ENCODE results near the gene ETV3L. TPM values are rescaled to one million over a fixed set of nuclear protein-coding genes. Genes with fewer than 3 reads are reported as not detected.

ETV3L gene
- total and polyA plus RNA-seq, 2 donors from 2014 or later: not detected

DNA sequence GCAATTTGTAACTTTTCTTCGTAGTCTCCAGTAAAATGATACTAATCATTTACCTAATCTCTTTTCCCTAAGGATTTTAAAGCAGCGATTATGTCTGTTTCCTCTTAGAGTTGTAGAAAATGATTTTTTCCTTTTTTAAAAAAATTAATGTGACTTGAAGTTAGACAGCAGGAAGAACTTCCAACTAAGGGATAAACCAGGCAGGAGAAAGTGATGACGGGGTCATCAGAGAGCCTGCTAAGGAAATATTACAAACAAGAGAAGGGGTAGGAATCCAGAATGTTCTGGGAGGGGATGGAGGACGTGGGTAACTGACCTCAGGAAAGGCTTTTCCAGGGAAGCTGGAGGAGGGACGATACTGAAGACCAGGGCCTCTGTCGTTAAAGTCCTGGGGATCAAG lies 8.8 kb upstream of the ETV3L start:
- TF ChIP-seq, protein P1, sequence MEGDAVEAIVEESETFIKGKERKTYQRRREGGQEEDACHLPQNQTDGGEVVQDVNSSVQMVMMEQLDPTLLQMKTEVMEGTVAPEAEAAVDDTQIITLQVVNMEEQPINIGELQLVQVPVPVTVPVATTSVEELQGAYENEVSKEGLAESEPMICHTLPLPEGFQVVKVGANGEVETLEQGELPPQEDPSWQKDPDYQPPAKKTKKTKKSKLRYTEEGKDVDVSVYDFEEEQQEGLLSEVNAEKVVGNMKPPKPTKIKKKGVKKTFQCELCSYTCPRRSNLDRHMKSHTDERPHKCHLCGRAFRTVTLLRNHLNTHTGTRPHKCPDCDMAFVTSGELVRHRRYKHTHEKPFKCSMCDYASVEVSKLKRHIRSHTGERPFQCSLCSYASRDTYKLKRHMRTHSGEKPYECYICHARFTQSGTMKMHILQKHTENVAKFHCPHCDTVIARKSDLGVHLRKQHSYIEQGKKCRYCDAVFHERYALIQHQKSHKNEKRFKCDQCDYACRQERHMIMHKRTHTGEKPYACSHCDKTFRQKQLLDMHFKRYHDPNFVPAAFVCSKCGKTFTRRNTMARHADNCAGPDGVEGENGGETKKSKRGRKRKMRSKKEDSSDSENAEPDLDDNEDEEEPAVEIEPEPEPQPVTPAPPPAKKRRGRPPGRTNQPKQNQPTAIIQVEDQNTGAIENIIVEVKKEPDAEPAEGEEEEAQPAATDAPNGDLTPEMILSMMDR (IDR thresholded peaks at IDR 0.05; ENCODE audit: borderline replicate concordance, extremely low read depth, insufficient read depth): no peak
- H3K9ac ChIP-seq (ENCODE audit: low read length in 3 of 3): no peak overlapping the region
- DNase-seq (no peak), FAIRE-seq (no peak)
- intact Hi-C loops (cut with DNase I): no loop called here
- H3K9me3 ChIP-seq (ENCODE audit: control insufficient read depth in 2 of 3, insufficient read depth in 1 of 3, low read length in 3 of 3): no peaks in the 10 kb centered on the region
- no peaks in the 10 kb centered on the region for H3K4me1 ChIP-seq (ENCODE audit: control insufficient read depth in 2 of 3, insufficient read depth in 2 of 3, low read depth in 1 of 3, low read length in 3 of 3)
- H3K4me3 ChIP-seq (ENCODE audit: low read length in 3 of 3): no peak overlapping the region
- H3K36me3 ChIP-seq (ENCODE audit: control insufficient read depth in 2 of 3, insufficient read depth in 3 of 3, low read length in 3 of 3): no peaks in the 10 kb centered on the region
- no peak overlapping the region for H3K27ac ChIP-seq (ENCODE audit: low read depth in 2 of 2, low read length in 2 of 2)
- no peaks in the 10 kb centered on the region for H3K27me3 ChIP-seq (ENCODE audit: control insufficient read depth, insufficient read depth, low read length)

DNA sequence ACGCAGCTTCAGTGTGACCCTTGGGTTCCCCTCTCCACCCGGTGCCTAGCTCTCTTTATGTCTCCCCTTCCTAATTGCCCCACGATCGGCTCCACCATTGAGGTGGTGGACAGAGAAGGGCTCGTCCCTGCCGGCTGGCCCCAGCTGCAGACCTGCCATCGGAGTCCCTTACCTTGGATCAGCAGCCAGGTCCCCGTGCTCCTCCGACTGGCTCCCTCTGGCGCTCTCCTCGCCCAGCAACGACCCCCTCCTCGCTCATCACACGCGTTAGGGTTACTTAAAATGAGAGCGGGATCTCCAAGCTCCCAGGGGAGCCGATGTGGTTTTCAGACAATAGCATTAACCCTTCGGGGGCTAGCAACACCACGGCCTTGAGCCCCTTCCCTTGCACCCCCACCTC lies 8.1 kb upstream of the ETV3L start:
- no peak for FAIRE-seq
- Histone ChIP-seq H3K27ac (ENCODE audit: low read depth in 2 of 2, low read length in 2 of 2) (no peak overlapping the region), H3K4me1 (ENCODE audit: control insufficient read depth in 2 of 3, insufficient read depth in 2 of 3, low read depth in 1 of 3, low read length in 3 of 3) (no peaks in the 10 kb centered on the region), H3K9me3 (ENCODE audit: control insufficient read depth in 2 of 3, insufficient read depth in 1 of 3, low read length in 3 of 3) (no peaks in the 10 kb centered on the region), H3K4me3 (ENCODE audit: low read length in 3 of 3) (no peak overlapping the region), H3K36me3 (ENCODE audit: control insufficient read depth in 2 of 3, insufficient read depth in 3 of 3, low read length in 3 of 3) (no peaks in the 10 kb centered on the region), H3K9ac (ENCODE audit: low read length in 3 of 3) (no peak overlapping the region), H3K27me3 (ENCODE audit: control insufficient read depth, insufficient read depth, low read length) (no peaks in the 10 kb centered on the region)
- TF ChIP-seq, protein P1 (IDR thresholded peaks at IDR 0.05; ENCODE audit: borderline replicate concordance, extremely low read depth, insufficient read depth): no peak
- intact Hi-C loops (cut with DNase I): no loop called here
- DNase-seq: no peak

DNA sequence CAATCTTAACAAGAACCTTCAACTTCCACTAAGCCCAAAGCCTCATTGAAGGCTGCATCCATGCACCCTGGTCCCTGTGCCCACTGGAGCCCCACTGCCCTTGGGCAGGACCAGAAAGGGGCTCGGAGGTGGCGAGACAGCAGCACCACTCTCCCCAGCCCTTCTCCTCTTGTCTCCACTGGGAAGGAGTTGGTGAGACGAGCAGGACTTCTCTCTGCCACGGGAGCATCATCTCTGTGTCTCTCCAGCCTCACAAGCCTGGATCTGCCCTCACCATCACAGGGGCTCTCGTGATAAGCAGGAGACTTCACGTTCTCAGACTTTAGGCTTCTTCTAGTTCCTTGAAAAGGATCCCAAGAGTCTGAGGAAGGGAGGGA lies 7.2 kb upstream of the ETV3L start:
- no peak overlapping the region for H3K27ac ChIP-seq (ENCODE audit: low read depth in 2 of 2, low read length in 2 of 2)
- intact Hi-C loops (cut with DNase I): no loop called here

More for the DNA sequence above, 7.2 kb upstream of the ETV3L start:
- Histone ChIP-seq H3K4me3 (ENCODE audit: low read length in 3 of 3) (no peak overlapping the region), H3K36me3 (ENCODE audit: control insufficient read depth in 2 of 3, insufficient read depth in 3 of 3, low read length in 3 of 3) (no peaks in the 10 kb centered on the region), H3K4me1 (ENCODE audit: control insufficient read depth in 2 of 3, insufficient read depth in 2 of 3, low read depth in 1 of 3, low read length in 3 of 3) (no peaks in the 10 kb centered on the region), H3K9me3 (ENCODE audit: control insufficient read depth in 2 of 3, insufficient read depth in 1 of 3, low read length in 3 of 3) (no peaks in the 10 kb centered on the region), H3K9ac (ENCODE audit: low read length in 3 of 3) (no peak overlapping the region), H3K27me3 (ENCODE audit: control insufficient read depth, insufficient read depth, low read length) (no peaks in the 10 kb centered on the region)
- DNase-seq (no peak), FAIRE-seq (no peak)
- TF ChIP-seq, protein P1 (IDR thresholded peaks at IDR 0.05; ENCODE audit: borderline replicate concordance, extremely low read depth, insufficient read depth): no peak

Measured in kidney (tissue), 14 donors.